Gastrocnemius medialis (tissue), 4 donors: ENCODE results near the gene CSNK2A1.

Experiments used
- CTCF ChIP-seq, 5 experiments: fragments of 450-650 bp in 3 of 5; fragments of 200-600 bp in 2 of 5; sonication (generic) in 2 of 5; IDR thresholded peaks in 4 of 5; conservative IDR thresholded peaks in 1 of 5; 1 replicate in 4 of 5; 2 replicates in 1 of 5; pipeline ENCODE4 v1.5.1; 2016 to 2019; ENCODE audit warnings: antibody characterized with exemption in 5 of 5, mild to moderate bottlenecking in 3 of 5, moderate library complexity in 3 of 5
- POLR2A ChIP-seq, 2 donors: fragments of 450-650 bp; IDR thresholded peaks; one replicate each; pipeline ENCODE4 v1.6.1; 2017; ENCODE audit warnings: antibody characterized with exemption in 2 of 2, mild to moderate bottlenecking in 2 of 2, moderate library complexity in 2 of 2

GRCh38 chr20:444117-444516, 99.5 kb downstream of the CSNK2A1 start:
- TF ChIP-seq CTCF (IDR thresholded peaks at IDR 0.05 in 4 of 5, conservative IDR thresholded peaks at IDR 0.05 in 1 of 5) (no peak), POLR2A (IDR thresholded peaks at IDR 0.05) (no peak)
